Choroid plexus epithelial cell (primary cell): Measurements from ENCODE around the gene PTGES2.

Experiments used
- DNase-seq: peaks from one replicate; pipeline ENCODE4 v3.0.0-alpha.2; 2010; ENCODE audit warnings: low read depth
- H3K4me3 ChIP-seq: 2 replicates; pipeline ENCODE4 v1.5.1; 2011; ENCODE audit warnings: low read depth, mild to moderate bottlenecking, control low read depth, low read length, moderate library complexity
- TF ChIP-seq, protein P1 (sequence below): conservative IDR thresholded peaks from 2 replicates; pipeline ENCODE4 v1.5.1; 2011; ENCODE audit warnings: low read depth, mild to moderate bottlenecking, control low read depth, inconsistent platforms, low read length, moderate library complexity

Gene PTGES2

GRCh38 chr9:128127568-128127989 lies at the start of gene PTGES2:
PTGES2 (minus strand) TSS chr9:128127729; CDS start chr9:128127717, 12 bp downstream.
- DNase-seq: peak; percentile 85
- TF ChIP-seq, protein P1, sequence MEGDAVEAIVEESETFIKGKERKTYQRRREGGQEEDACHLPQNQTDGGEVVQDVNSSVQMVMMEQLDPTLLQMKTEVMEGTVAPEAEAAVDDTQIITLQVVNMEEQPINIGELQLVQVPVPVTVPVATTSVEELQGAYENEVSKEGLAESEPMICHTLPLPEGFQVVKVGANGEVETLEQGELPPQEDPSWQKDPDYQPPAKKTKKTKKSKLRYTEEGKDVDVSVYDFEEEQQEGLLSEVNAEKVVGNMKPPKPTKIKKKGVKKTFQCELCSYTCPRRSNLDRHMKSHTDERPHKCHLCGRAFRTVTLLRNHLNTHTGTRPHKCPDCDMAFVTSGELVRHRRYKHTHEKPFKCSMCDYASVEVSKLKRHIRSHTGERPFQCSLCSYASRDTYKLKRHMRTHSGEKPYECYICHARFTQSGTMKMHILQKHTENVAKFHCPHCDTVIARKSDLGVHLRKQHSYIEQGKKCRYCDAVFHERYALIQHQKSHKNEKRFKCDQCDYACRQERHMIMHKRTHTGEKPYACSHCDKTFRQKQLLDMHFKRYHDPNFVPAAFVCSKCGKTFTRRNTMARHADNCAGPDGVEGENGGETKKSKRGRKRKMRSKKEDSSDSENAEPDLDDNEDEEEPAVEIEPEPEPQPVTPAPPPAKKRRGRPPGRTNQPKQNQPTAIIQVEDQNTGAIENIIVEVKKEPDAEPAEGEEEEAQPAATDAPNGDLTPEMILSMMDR: no peak
- peak within 1 kb of the TSS; percentile 95 for H3K4me3 ChIP-seq

DNA sequence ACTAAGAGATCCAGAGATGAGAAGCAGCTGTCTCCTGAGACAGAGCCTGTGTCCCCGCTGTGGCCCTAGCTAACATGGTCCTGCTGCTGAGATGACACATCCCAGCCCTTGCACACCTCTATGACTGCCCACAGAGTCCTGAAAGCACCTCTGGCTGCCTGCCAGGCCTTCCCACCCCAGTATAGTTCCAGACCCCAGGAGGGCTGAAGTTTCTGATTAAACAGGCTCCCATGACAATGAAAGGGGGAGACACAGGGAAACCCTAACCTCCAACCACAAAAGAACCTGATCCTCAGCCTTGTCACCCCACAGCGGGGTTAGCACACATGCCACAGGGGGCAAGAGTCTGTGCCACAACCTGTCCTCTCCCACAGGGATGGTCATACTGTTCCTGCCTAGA lies 48.2 kb upstream of the PTGES2 start:
- H3K4me3 ChIP-seq: no peak overlapping the region
- DNase-seq: no peak
- TF ChIP-seq, protein P1: no peak

- H3K4me3 ChIP-seq: no peak overlapping the region
- TF ChIP-seq, protein P1: no peak
- peak; percentile 84 for DNase-seq
Observed at GRCh38 chr9:128175102-128175563, 47.6 kb upstream of the PTGES2 start.

DNA sequence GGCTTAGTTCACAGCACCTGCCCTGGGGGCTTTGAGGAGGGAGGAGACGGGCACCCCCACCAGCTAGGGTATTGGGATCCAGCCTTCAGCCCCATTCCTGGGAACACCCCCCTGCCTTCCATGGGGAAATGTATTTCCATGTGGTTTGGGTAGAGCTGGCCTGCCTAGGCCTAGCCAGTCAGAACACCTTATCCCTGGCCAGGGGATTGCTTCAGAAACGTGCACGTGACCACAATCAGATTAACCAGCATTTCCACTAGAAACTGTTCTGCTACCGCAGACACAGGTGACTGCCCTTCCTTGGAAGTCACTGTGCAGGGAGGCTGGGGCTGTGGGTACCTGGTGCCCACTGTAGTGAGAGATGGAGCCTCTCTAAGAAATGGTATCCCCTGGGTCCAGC lies 46.5 kb upstream of the PTGES2 start:
- no peak overlapping the region for H3K4me3 ChIP-seq
- DNase-seq: no peak
- TF ChIP-seq, protein P1: no peak

- H3K4me3 ChIP-seq: no peak overlapping the region
- TF ChIP-seq, protein P1: no peak
- DNase-seq: no peak
Observed at GRCh38 chr9:128169925-128170324, 42.4 kb upstream of the PTGES2 start.

DNA sequence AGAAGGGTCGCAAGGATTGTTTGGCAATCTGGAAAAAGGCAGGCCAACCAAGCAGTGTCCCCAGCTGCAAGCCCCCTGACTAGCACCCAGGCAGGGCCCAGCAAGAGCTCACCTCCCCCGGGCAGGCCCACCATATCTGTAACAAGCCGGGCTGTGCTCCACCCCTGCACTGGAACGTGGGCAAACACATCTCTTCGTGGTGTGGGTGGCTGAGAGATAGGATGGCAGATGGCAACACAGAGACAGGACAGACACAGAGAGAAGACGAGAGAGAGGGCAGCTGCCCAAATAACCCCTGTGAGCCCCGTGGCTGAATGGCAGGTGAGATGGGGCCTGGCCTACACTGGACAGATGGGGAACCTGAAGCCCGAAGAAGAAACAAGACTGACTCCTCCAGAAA lies 42.0 kb upstream of the PTGES2 start:
- DNase-seq: no peak
- TF ChIP-seq, protein P1: no peak
- H3K4me3 ChIP-seq: no peak overlapping the region

DNA sequence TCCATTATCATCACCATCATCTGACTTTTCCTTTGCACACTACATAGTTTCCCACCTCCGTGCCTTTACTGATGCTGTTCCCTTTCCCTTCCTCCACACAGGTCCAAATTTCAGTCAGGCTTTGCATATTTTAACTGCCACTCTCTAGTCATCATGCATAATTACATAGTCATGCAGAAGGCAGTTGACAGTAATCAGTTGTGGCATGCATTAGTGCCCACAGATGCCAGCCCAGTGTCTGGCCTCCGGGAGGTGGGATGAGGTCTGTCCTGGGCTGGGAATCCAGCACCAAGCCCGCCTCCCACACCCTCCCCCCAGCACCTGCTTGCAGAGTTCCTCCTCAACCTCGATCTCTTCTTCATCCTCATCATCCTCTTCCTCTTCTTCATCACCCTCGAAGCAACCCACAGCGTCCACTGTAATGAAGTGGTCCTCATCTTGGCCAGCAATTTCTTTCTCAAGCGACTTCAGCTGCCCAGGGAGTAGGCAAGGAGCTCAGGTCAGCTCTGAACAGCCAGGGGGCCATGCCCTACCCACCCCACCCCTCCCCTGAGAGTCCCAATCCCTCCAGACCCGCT lies 41.3 kb upstream of the PTGES2 start:
- TF ChIP-seq, protein P1: no peak
- no peak overlapping the region for H3K4me3 ChIP-seq
- no peak for DNase-seq
